ENCODE results near the gene TCTN2. TPM values are rescaled to one million over a fixed set of nuclear protein-coding genes. Genes with fewer than 3 reads are reported as not detected.

The TCTN2 gene
- total RNA-seq, 1 donor from 2014 or later = 2.6 TPM

GRCh38 chr12:123734268-123734667 is 63.4 kb downstream of the TCTN2 start:
- intact Hi-C loops (cut with micrococcal nuclease) = no loop called here

- intact Hi-C loops (cut with micrococcal nuclease) = no loop called here
Measured at GRCh38 chr12:123741937-123742572, 71.1 kb downstream of the TCTN2 start.

GRCh38 chr12:123743002-123743401 is 72.1 kb downstream of the TCTN2 start:
- intact Hi-C loops (cut with micrococcal nuclease) = no loop called here

- intact Hi-C loops (cut with micrococcal nuclease) = no loop called here
Measured at GRCh38 chr12:123744836-123745235, 73.9 kb downstream of the TCTN2 start.

GRCh38 chr12:123747309-123747708 is 76.4 kb downstream of the TCTN2 start:
- intact Hi-C loops (cut with micrococcal nuclease) = no loop called here

GRCh38 chr12:123748161-123748560 is 77.2 kb downstream of the TCTN2 start:
- intact Hi-C loops (cut with micrococcal nuclease) = no loop called here

- intact Hi-C loops (cut with micrococcal nuclease) = no loop called here
Measured at GRCh38 chr12:123748661-123749060, 77.7 kb downstream of the TCTN2 start.

- intact Hi-C loops (cut with micrococcal nuclease) = no loop called here
Measured at GRCh38 chr12:123749355-123749754, 78.4 kb downstream of the TCTN2 start.

- intact Hi-C loops (cut with micrococcal nuclease) = no loop called here
Measured at GRCh38 chr12:123750159-123750656, 79.3 kb downstream of the TCTN2 start.

- intact Hi-C loops (cut with micrococcal nuclease) = no loop called here
Measured at GRCh38 chr12:123752046-123752445, 81.1 kb downstream of the TCTN2 start.

- intact Hi-C loops (cut with micrococcal nuclease) = no loop called here
Measured at GRCh38 chr12:123754041-123754772, 83.3 kb downstream of the TCTN2 start.

- intact Hi-C loops (cut with micrococcal nuclease) = no loop called here
Measured at GRCh38 chr12:123757561-123757960, 86.6 kb downstream of the TCTN2 start.

Other genes starting within 250 kb of the TCTN2 start
- 7.1 and 7.5 TPM in 2 replicates for gene RILPL2, start 234.4 kb upstream of the TCTN2 start, total RNA-seq
- 27.6 and 32.4 TPM in 2 replicates for gene SNRNP35, start 213.0 kb upstream of the TCTN2 start, total RNA-seq
- gene RILPL1, start 137.4 kb upstream of the TCTN2 start, total RNA-seq = 0.70 and 1.2 TPM in 2 replicates
- gene TMED2, start 86.6 kb upstream of the TCTN2 start, total RNA-seq = 194 and 215 TPM in 2 replicates
- gene DDX55, start 69.0 kb upstream of the TCTN2 start, total RNA-seq = 44.7 and 46.8 TPM in 2 replicates
- 71.9 and 72.1 TPM in 2 replicates for gene EIF2B1, start 37.4 kb upstream of the TCTN2 start, total RNA-seq
- gene GTF2H3, start 37.3 kb upstream of the TCTN2 start, total RNA-seq = 45.4 and 49.6 TPM in 2 replicates
- 57.8 and 61.0 TPM in 2 replicates for gene ATP6V0A2, start 41.2 kb downstream of the TCTN2 start, total RNA-seq
- gene DNAH10, start 91.2 kb downstream of the TCTN2 start, total RNA-seq = 0.14 and 0.25 TPM in 2 replicates